CD4-positive, alpha-beta T cell treated with Interleukin-1 beta for 1 hour (primary cell): Measurements from ENCODE around the gene RPLP1.

Source experiments
- DNase-seq, 2 donors: peaks; one replicate each; pipeline ENCODE4 v3.0.0-alpha.2; 2020 to 2022

The RPLP1 gene

DNA sequence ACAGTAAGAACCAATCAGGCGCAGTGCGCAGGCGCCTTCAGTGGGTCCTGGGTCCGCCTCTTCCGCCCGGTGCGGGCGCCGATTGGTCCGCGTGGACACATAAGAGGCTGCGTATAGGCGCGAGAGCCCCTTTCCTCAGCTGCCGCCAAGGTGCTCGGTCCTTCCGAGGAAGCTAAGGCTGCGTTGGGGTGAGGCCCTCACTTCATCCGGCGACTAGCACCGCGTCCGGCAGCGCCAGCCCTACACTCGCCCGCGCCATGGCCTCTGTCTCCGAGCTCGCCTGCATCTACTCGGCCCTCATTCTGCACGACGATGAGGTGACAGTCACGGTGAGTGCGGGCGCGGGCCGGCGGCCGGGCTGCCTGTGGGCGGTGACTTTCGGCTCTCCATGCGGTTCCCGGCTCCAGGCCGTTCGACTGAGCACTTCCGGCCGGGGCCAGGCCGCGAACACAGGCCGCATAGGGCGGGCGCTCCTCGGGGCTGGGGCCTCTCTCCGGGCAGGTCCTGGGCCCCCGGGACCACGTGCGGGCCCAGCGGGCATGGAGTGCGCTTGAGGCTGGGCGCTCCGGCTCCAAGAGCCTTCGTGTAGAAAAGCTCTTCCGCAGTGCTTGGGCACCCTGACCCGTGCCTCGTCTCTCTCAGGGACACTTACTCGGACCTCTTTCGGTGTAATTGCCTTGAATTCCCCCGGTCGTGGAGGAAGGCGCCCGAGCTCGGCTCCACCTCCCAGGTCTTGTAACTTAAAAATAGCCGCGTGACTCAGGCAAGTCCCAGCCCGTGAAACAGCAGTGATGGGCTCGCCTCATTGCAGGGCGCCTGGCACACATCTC, at the start of gene RPLP1:
Gene RPLP1, plus strand, starts transcription at position 127 of the 830 bp plus-strand sequence. Its CDS starts 131 bp downstream, at position 258.
- peak; percentile 96 for DNase-seq

DNA sequence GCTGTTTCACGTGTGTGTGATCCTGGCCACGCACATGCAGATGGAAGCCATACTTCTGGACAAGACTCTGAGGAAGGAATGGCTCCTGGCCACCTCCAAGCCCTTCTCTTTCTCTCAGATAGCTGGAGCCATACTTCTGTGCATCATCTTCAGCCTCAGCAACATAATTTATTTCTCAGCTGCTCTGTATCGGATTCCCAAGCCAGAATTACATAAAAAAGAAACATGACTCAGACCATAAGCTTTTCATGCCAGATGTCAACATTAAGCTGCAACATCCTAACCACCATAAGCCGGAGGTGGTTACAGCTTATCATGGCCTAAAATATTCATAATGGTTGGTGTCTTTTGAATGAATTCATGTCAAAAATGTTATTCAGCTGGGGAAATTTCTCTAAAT, 49.0 kb upstream of the RPLP1 start:
- DNase-seq = no peak

DNA sequence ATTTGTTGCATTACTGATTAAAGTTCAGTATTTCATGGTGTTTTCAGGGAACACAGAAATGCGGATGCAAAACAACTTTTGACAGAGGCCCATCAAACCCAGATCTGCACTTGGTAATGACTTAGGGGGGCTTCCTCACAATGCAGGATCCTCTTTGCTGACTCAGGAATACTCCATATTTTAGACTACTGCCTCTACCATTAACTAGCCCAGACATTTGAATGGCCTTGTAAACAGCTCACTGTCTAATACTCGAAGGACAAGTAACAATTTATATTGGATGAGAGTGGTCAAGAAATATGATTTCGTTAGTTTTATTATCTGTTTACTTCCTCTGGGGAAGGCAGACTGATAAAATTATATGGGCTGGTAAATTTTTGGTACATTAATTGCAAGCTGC, 47.5 kb upstream of the RPLP1 start:
- DNase-seq = no peak

DNA sequence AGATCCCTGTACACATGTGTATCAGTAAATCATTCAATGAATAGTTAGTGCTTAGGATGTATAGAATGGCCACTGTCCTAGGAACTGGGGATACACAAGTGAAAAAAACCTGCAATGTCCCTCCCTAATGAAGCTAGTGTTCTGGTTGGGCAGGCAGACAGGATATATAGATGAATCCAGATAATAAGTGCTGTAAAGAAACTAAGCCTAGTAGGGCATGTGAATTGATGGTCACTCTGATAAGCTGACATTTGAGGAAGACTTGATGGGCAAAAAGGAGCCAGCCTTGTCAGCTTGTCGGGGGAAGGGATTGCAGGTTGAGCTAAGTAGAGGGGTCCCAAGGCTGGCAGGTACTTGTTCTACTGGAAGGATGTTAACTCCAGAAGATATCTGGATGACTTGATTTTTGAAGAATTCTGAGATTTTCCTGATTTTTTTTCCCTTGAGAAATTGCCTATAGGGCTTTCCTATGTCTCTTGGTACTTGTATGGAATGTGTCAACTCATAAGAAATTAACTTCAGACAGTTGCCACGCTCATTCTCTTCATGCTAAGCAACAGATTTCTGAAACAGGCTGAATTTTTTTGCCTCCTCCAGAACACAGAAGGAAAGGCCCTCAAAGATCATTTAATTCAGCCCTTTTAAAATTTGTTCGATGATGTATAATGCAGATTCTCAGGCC, 44.8 kb upstream of the RPLP1 start:
- no peak for DNase-seq

DNA sequence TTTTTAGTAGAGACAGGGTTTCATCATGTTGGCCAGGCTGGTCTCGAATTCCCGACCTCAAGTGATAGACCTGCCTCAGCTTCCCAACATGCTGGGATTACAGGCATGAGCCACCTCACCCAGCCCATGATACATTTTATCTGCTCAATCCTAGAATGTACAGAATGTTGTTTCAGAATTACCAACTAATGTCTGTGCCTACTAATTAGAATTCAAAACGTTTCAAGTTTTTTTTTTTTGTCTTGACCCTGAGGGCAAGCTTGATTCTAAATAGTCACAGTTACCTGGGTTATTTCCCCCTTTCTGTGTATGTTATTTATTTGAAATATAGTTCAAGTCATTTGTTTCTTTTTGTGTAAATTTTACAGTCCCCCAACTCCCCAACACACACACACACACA, 43.8 kb upstream of the RPLP1 start:
- no peak for DNase-seq

DNA sequence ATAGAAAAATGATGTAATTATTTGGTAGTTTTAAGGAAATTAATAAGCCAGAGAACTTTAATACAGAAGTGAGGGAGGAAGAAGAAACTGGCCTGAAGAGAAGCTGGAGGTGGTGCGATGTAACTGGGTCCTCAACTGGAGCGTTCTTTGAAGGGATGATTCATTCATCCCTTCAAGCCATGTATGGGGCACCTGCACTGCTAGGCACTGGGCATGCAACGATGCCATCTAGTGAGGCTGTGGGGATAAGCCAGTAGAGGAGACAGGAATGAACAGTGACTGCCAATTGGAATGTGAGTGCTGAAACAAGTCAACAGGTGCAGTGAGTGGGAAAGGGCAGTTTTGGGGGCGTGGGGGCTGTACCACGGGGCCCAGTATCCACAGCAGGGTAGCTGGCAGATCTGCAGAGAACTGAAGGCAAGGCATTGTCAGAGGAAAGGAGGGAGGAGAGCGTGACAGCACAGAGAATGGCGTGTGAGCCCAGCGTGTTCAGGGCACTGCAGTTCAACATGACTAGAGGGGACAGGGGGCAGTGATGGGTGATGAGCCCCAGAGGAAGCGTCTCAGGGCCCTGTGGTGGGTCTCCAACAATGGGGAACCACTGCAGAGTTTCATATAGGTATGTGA, 42.3 kb upstream of the RPLP1 start:
- no peak for DNase-seq

DNA sequence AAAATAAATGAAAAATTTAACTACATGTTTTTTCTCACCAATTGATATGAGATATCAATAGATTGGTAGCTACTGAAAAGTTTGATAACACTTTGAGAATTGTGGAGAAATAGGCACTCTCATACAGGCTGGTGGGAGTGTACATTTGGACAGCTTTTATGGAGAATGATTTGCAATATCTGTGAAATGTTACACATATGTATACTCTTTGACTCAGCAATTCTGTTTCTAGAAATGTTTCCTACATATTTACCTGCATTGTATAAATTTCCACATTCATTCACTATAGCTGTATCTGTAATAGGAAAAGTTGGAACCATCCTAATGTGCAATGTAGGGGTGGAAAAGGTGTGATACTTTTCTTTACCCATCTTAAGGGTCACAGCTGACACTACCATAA, 40.3 kb upstream of the RPLP1 start:
- DNase-seq = no peak

DNA sequence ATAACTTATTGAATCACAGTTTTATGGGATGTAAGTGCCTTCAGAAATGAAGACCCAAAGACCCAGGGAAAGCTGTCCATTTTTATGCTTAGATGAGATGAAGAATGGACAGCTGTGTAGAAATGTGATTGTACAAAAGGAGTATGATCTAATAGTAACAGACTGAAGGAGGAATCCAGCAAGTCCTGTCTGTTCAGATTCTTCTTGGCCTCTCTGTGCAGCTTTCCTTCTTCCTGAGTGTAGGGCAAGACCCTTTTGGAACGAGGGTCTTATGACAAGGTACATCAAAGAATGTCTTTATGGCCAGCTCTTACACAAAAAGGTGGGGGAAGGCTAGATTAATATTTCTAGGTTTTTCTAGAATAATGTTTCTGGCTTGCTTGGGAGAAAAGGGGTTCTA, 39.9 kb upstream of the RPLP1 start:
- DNase-seq = no peak

DNA sequence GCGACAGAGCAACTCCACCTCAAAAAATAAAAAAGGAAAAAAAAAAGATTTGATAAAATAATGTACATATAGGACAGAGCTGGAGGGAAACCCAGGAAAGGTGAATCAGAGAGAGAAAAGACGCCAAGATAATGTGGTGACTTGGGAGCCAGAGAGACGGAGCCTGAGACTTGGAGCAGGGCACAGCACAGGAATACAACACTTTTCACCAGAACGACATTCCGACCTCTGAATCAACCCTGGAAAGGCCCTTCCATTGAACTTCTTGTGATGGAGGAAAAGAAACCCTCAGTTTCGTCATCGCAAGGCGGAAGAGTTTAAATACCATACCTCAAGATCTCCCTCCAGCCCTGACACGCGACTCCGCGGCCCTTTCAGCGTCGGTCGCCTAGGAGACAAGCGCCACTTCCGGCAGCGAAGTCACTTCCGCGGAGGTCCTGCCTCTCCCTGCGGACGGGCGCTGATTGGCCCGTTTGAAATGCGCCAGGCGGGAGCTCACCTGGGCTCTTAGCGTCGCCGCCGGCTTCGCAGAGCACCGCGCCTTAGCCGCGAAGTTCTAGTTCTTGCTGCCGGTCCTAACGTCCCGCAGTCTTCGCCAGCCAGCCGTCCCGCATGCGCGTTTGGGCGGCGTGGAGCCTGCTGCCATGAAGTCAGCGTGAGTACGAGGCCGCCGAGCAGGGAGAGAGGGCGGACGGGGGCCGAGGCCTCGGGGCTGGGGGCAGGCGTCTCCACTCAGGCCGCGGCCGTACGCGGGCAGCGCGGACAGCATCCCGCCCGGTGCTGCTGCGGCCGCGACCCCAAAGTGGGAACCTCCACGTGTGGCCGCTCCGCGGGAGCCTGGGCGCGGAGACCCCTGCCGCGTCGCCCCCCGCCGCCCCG, 38.6 kb upstream of the RPLP1 start, which contains the start of gene KIF23:
Gene KIF23, plus strand, starts transcription at position 528 of the 879 bp plus-strand sequence. Its CDS starts 117 bp downstream, at position 645.
- peak; percentile 93 to 94 for DNase-seq

DNA sequence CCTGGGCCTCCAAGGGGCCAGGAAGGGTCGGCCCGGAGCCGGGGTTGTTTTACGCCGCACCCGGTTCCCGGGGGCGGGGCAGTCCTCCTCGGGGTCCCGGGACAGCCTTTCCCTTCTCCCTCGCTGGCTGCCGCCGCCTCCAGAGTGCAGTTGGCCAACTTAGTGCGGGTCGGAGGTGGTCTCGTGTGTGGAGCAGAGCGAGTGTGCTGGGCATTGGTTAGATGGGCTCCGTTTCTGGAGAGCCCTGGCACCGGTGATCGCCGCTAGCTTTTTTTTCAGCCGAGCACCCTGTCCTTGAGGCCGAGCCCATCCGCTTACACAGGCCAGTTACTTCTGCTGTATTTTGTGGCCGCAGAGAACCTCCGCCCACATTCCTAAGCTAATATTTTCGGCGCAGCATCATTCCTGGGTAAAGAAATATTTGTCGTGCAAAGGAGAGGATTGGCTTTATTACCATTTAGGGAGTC, 37.9 kb upstream of the RPLP1 start:
- DNase-seq = no peak

DNA sequence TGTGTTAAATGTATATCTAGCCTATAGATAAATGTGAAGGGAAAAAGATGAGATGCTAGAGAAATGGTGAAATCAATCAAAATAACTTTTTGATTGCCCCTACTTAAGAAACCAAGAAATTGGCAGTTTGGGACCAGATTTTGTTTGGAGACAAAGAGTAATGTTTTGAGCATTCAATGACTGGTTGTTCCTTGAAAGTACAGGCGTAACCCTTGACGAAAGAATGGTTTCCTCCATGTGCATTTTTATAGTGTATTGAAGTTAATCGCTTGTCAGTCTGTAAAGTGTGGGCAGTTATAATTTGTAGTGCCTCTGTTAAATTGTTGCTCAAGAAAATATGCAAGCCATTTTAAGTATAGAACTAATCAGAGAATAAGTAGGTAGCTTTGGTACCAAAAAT, 37.2 kb upstream of the RPLP1 start:
- no peak for DNase-seq

DNA sequence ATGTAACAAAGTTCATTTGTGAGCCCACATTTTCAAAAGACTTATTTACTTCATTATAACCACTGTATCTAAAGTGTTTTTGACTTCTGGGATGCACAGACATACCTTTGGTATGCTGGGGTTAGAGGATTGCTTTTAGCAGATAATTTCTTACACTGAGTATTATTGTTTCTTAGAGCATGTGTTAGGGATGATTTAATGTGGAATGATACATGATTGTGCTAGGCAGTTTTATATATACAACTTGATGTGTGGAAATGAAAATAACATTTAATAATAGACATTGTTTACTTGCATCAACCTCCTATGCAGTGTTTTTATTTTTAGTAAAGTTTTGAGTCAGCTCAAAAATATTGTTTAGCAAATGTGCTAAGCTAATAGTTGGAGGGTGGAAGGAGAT, 35.0 kb upstream of the RPLP1 start:
- DNase-seq = no peak

DNA sequence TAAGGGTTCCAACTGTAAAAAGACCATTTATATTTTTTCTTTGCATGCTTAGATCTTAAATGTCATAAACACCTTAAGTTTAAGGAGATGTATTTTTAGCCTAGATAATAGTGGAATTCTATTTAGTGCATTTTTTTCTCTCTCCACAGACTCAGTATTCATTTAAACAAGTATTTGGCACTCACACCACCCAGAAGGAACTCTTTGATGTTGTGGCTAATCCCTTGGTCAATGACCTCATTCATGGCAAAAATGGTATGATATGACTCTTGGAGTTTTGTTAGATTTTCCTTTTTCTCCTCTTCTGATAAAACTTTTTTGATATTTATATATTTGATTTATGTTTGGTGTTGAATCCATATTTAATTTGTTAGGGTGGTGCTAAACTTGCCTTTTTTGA, 31.1 kb upstream of the RPLP1 start:
- no peak for DNase-seq

DNA sequence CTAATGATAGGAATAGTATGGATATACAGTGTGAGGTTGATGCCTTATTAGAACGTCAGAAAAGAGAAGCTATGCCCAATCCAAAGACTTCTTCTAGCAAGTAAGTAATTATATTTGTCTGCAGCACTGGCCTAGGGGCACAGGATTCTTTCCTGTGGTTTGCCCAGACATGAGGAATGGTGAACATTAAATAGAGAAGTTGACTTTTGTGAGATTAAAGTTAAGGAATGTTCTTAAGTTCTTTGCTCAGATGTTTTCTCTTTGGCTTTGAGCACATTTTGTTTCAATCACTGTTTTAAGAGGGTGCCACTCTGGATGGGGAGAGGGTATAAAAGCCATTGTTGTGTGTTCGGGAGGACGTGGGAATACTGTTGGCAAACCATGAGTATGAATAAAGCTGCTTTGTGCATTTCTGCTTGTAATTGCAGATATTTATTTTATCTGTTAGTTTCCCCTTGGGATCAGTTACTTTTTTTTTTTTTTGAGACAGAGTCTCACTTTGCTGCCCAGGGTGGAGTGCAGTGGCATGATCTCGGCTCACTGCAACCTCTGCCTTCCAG, 30.2 kb upstream of the RPLP1 start:
- DNase-seq = no peak

DNA sequence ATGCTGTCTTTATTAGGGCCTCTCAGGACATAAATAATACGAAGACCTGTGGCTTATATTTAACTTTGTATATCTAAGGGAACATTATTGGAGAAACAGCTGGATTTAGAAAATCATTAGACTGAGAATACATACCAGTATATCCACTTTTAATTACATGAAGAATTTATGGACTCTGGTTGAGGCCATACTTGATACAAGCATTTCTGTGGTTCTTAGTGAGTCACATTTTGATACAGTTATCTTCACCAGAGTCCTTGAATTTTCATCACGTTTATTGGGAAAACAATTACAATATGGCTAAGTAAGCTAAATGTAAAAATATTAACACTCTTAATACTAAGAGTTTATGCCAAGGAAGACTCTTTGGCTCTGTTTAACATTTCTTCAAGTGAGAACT, 28.6 kb upstream of the RPLP1 start:
- no peak for DNase-seq

DNA sequence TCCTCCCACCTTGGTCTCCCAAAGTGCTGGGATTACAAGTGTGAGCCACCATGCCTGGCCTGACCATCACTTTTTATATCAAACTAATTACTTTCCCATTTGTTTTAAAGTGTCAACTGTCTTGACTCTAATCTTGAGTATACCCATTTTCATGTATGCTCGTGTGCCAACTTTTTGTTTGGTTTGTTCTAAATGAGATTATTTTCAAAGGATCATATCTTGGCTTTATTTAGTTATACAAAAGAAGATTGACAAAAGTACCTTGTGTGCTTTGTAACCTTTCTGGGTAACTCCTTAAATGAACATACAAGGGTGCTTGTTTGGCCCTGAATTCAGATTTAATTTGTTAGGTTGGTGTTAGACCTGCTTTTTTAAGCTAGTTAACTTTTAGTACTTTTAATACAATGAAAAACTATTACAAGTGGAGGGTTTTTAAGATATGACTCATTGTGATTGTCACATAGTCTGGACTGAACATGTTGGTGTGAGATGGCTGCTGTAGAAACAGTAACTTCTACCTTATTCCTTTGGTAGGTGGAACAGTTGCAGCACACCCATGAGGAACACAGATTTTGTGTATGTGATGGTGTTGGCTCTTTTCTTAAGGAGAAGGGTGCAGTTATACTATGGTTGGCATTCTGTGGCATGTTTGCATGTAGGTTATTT, 27.7 kb upstream of the RPLP1 start:
- no peak for DNase-seq

DNA sequence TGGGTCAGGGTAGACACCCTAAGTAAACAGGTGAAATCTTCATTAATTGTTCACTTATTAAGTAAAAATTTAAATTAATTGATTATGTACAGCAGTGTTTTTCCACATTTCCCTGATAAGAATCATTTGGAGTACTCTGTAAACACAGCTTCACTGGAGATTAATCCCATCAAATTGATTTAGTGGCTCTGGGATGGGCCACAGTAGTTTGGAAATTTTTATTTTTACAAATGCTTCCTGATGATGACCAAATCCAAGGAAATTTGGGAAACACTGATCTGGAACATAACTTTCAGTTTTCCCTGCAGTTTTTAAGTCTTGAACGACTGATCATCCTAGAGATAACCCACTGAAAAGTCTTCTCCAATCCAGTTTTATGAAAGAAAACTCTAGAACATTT, 18.8 kb upstream of the RPLP1 start:
- no peak for DNase-seq

DNA sequence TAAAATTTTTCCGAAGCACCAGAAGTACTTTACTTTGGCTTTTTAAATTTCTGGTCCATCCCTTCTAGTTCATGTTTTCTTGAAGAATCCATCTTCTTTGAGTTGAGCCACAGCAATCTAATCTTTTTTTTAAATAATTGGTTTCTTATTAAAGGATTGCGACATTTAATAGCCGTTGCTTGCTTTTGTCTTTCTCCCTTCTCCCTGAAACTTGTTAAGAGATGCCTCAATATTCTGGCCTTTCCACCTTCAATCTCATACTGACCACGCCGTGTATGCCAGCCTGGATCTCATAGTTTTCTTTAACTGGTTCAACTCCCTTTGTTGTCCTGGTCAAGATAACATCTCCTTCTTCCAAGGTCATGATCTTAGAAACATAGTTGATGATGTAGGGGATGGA, 18.4 kb upstream of the RPLP1 start:
- DNase-seq = no peak

DNA sequence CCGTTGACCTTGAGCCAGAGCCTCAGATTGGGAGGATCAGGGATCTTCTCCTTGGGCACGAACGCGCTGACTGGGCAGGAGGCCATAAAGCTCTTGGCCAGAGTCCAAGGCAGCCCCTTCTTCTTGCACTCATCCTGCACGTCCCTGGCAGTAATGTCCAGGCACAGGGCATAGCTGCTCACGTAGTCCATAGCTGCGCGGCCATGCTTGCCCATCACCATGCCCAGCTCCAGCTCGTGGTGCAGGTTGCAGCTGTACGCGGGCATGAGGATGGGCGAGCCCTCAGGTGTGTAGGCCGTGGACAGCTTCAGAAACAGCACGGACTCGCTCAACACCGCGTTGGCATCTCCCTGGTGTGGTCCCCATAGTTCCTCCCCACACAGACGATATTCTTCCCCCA, 17.9 kb upstream of the RPLP1 start:
- no peak for DNase-seq

DNA sequence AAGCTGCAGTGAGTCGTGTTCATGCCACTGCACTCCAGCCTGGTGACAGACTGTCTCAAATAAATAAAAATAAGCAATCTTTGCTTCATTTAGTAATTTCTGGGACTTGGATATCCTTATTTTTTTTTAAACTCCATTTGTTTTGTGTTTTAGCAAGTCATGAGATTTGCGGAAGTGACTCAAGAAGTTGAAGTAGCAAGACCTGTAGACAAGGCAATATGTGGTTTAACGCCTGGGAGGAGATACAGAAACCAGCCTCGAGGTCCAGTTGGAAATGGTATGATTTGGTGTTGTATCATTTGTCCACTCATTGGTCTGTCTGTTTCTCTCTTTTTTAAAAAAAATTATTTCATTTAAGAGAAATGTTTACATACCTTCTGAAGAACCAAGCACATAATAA, 16.6 kb upstream of the RPLP1 start:
- no peak for DNase-seq

DNA sequence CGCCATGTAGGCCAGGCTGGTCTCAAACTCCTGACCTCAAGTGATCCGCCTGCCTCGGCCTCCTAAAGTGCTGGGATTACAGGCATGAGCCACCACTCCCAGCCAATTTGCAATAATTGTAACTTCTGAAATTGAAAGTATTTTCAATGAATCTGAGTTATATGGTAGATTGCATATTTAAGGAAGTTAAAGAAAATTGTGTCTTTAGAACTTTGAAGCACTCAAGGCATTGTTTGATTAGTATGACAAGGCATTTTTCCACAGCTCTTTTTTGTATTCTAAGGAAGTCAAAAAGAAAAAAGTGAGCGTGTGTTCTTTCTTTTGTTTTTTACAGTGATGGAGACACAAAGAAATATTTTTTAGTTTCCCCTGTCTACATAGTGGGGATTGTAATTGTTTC, 15.7 kb upstream of the RPLP1 start:
- DNase-seq = no peak

DNA sequence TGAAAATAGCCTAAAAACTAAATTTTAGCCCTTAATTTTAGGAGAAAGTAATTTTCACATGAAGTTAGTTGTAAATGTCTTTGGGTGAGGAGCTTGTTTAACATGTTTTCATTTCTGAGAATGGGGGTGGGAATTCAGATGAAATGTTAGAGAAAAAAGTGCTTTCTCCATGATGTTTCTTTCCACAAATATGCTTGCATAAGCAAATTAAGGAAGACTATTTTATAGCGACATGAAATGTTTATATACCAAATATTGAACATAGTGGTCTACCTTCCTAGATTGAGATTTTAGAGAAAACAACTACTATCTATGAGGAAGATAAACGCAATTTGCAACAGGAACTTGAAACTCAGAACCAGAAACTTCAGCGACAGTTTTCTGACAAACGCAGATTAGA, 13.0 kb upstream of the RPLP1 start:
- DNase-seq = no peak
